NCI-H82 treated with DMSO at 0.1 percent for 48 hours (cell line): ENCODE measurements around the gene CLCN5.
"Not testable (repeated sequence)": the region's sequence is repeated elsewhere in the genome, so short reads cannot be mapped to it uniquely, and the experiment has no call there.

ENCODE experiments used
- DNase-seq: peaks from one replicate; lab custom pipeline; 2025; ENCODE audit not compliant: unreplicated experiment; lab: John Stamatoyannopoulos, UW

CLCN5 gene

GRCh38 chrX:49995107-49995731, 72.8 kb downstream of the CLCN5 start:
- DNase-seq, result no peak

GRCh38 chrX:49995795-49996455, 73.5 kb downstream of the CLCN5 start:
- DNase-seq, result no peak

- DNase-seq, result no peak
These were observed 74.1 kb downstream of the CLCN5 start for GRCh38 chrX:49996474-49996873.

GRCh38 chrX:49999087-49999486, 76.7 kb downstream of the CLCN5 start:
- DNase-seq, result no peak

GRCh38 chrX:50000937-50001542, 78.6 kb downstream of the CLCN5 start:
- DNase-seq, result no peak

- no peak for DNase-seq
These were observed 79.8 kb downstream of the CLCN5 start for GRCh38 chrX:50002067-50002714.

GRCh38 chrX:50003467-50003866, 81.1 kb downstream of the CLCN5 start:
- DNase-seq, result no peak

- no peak for DNase-seq
These were observed 81.5 kb downstream of the CLCN5 start for GRCh38 chrX:50003927-50004326.

- DNase-seq, result not testable (repeated sequence)
These were observed 103.2 kb downstream of the CLCN5 start for GRCh38 chrX:50025591-50025990.

GRCh38 chrX:50035126-50035525, 112.7 kb downstream of the CLCN5 start:
- no peak for DNase-seq

- DNase-seq, result no peak
These were observed 114.0 kb downstream of the CLCN5 start for GRCh38 chrX:50036426-50036825.

GRCh38 chrX:50045823-50046222, 123.4 kb downstream of the CLCN5 start:
- no peak for DNase-seq

- DNase-seq, result no peak
These were observed 126.8 kb downstream of the CLCN5 start for GRCh38 chrX:50049228-50049627.

- no peak for DNase-seq
These were observed 131.8 kb downstream of the CLCN5 start for GRCh38 chrX:50054147-50054546.

- DNase-seq, result no peak
These were observed 144.0 kb downstream of the CLCN5 start for GRCh38 chrX:50066318-50066937.

- DNase-seq, result no peak
These were observed 145.3 kb downstream of the CLCN5 start for GRCh38 chrX:50067435-50068284.

GRCh38 chrX:50068285-50068563, 145.8 kb downstream of the CLCN5 start:
- DNase-seq, result no peak

- DNase-seq, result no peak
These were observed 146.5 kb downstream of the CLCN5 start for GRCh38 chrX:50068893-50069292.

GRCh38 chrX:50071494-50071893, 149.1 kb downstream of the CLCN5 start:
- no peak for DNase-seq

- no peak for DNase-seq
These were observed 149.7 kb downstream of the CLCN5 start for GRCh38 chrX:50072110-50072509.

- no peak for DNase-seq
These were observed 151.2 kb downstream of the CLCN5 start for GRCh38 chrX:50073601-50074000.
